ENCODE results near the gene MPPED2.

- TF ChIP-seq CTCF (IDR thresholded peaks at IDR 0.05) (no peak), POLR2A (IDR thresholded peaks at IDR 0.05) (no peak)
These were observed 217.8 kb downstream of the MPPED2 start for GRCh38 chr11:30368394-30368793.
